Gastrocnemius medialis (tissue), 4 donors: ENCODE measurements around the gene OGT. TPM values are rescaled to one million over a fixed set of nuclear protein-coding genes. Genes with fewer than 3 reads are reported as not detected.
"Not testable (repeated sequence)": the region's sequence is repeated elsewhere in the genome, so short reads cannot be mapped to it uniquely, and the experiment has no call there.

Experiments used
- ATAC-seq, 2 donors: fragments of 150-250 bp; one replicate each; pipeline ENCODE4 v1.9.1; 2016
- DNase-seq, 2 donors: peaks; one replicate each; pipeline ENCODE4 v3.0.0-alpha.2; 2019
- H3K27ac ChIP-seq, 4 donors: fragments of 200-600 bp; sonication (generic); 1 replicate in 1 of 4; 2 replicates in 3 of 4; pipeline ENCODE4 v1.5.1; 2016 to 2018; ENCODE audit warnings: mild to moderate bottlenecking in 2 of 4, moderate library complexity in 1 of 4
- H3K27me3 ChIP-seq, 3 donors: fragments of 200-600 bp; sonication (generic) in 2 of 3; 1 replicate in 1 of 3; 2 replicates in 2 of 3; pipeline versions ENCODE4 v1.5.1 to v1.6.0; 2016 to 2019; ENCODE audit warnings: mild to moderate bottlenecking in 1 of 3, moderate library complexity in 1 of 3
- H3K36me3 ChIP-seq, 2 donors: fragments of 200-600 bp; sonication (generic) in 1 of 2; one replicate each; pipeline ENCODE4 v1.5.1; 2017 to 2018
- H3K4me1 ChIP-seq, 2 donors: fragments of 200-600 bp; sonication (generic) in 1 of 2; one replicate each; pipeline ENCODE4 v1.5.1; 2016 to 2017; ENCODE audit warnings: mild to moderate bottlenecking in 2 of 2
- H3K4me3 ChIP-seq, 4 donors: fragments of 200-600 bp; sonication (generic) in 3 of 4; 1 replicate in 1 of 4; 2 replicates in 3 of 4; pipeline ENCODE4 v1.5.1; 2016 to 2019; ENCODE audit warnings: mild to moderate bottlenecking in 2 of 4
- H3K9me3 ChIP-seq, 3 donors: fragments of 200-600 bp; sonication (generic) in 2 of 3; 1 replicate in 1 of 3; 2 replicates in 2 of 3; pipeline ENCODE4 v1.5.1; 2016 to 2019
- POLR2A ChIP-seq, 2 donors: fragments of 450-650 bp; IDR thresholded peaks; one replicate each; pipeline ENCODE4 v1.6.1; 2017; ENCODE audit warnings: antibody characterized with exemption in 2 of 2, mild to moderate bottlenecking in 2 of 2, moderate library complexity in 2 of 2
- in situ Hi-C, 4 donors: fragments of 200-750 bp; cut with MboI; loops; one replicate each; pipeline versions ENCODE4 v1.15.0 to v1.8.0; 2017; ENCODE audit warnings: low sequenced_read_pairs in 4 of 4
- intact Hi-C: fragments of 100-400 bp; cut with DNase I; formaldehyde crosslinking; loops from one replicate; pipeline ENCODE4 v1.15.1; 2023; ENCODE audit warnings: low total_unique reads
- total RNA-seq, 4 donors: library from RNA; depleted of rRNA; stranded (reverse); fragments of >200 nt; gene quantifications; one replicate each; pipeline versions ENCODE4 v1.1.0 to v1.2.3, GENCODE V29; 2016
- TF ChIP-seq, protein P1 (sequence below), 5 experiments: fragments of 450-650 bp in 3 of 5; fragments of 200-600 bp in 2 of 5; sonication (generic) in 2 of 5; IDR thresholded peaks in 4 of 5; conservative IDR thresholded peaks in 1 of 5; 1 replicate in 4 of 5; 2 replicates in 1 of 5; pipeline ENCODE4 v1.5.1; 2016 to 2019; ENCODE audit warnings: antibody characterized with exemption in 5 of 5, mild to moderate bottlenecking in 3 of 5, moderate library complexity in 3 of 5

OGT gene
- total RNA-seq, 4 donors from 2014 or later: 34.5 to 146 (median 62.1) TPM

DNA sequence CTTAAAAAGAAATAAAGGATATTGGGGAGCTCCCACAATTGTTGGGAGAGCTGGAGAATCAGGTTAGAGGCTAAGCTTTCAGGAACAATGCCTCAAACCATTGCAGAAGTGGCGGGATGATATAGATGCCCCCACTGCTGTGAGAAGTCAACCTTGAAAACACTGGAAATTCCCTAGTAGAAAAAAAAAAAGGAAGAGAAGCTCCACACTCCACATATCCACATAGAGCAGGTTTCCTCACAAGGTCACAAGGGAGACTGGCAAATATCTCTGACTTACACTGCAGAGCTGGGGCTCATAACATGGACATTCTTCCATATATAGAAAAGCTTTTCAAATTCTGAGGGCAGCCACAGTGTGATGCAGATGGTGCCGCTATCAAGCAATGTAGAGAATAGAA lies 22.7 kb upstream of the OGT start:
- Histone ChIP-seq H3K36me3 (no peaks in the 10 kb centered on the region), H3K4me3 (no peak overlapping the region), H3K27ac (no peak overlapping the region), H3K27me3 (no peaks in the 10 kb centered on the region), H3K9me3 (no peaks in the 10 kb centered on the region), H3K4me1 (peaks cover 4 to 10% of the 10 kb centered on the region in 2 donors)
- DNase-seq (no peak), ATAC-seq (no peak)
- intact Hi-C loops (no loop called here), in situ Hi-C loops (no loop called here)
- no peak for TF ChIP-seq POLR2A (IDR thresholded peaks at IDR 0.05)
- TF ChIP-seq, protein P1, sequence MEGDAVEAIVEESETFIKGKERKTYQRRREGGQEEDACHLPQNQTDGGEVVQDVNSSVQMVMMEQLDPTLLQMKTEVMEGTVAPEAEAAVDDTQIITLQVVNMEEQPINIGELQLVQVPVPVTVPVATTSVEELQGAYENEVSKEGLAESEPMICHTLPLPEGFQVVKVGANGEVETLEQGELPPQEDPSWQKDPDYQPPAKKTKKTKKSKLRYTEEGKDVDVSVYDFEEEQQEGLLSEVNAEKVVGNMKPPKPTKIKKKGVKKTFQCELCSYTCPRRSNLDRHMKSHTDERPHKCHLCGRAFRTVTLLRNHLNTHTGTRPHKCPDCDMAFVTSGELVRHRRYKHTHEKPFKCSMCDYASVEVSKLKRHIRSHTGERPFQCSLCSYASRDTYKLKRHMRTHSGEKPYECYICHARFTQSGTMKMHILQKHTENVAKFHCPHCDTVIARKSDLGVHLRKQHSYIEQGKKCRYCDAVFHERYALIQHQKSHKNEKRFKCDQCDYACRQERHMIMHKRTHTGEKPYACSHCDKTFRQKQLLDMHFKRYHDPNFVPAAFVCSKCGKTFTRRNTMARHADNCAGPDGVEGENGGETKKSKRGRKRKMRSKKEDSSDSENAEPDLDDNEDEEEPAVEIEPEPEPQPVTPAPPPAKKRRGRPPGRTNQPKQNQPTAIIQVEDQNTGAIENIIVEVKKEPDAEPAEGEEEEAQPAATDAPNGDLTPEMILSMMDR (IDR thresholded peaks at IDR 0.05 in 4 of 5, conservative IDR thresholded peaks at IDR 0.05 in 1 of 5): no peak

DNA sequence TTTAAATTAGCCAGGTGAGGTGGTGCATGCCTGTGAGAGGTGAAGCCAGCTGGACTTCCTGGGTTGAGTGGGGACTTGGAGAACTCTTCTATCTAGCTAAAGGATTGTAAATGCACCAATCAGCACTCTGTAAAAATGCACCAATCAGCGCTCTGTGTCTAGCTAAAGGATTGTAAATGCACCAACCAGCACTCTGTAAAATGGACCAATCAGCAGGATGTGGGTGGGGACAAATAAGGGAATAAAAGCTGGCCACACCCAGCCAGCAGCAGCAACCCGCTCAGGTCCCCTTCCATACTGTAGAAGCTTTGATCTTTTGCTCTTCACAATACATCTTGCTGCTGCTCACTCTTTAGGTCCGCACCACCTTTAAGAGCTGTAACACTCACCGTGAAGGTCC lies 19.2 kb upstream of the OGT start:
- H3K4me3 ChIP-seq, intact Hi-C loops, H3K9me3 ChIP-seq, in situ Hi-C loops, H3K27me3 ChIP-seq, ATAC-seq, H3K4me1 ChIP-seq, H3K36me3 ChIP-seq, DNase-seq: not testable (repeated sequence)
- H3K27ac ChIP-seq: peak overlapping the region in 3 of 4 donors; percentile 85 to 89 (median 87)

DNA sequence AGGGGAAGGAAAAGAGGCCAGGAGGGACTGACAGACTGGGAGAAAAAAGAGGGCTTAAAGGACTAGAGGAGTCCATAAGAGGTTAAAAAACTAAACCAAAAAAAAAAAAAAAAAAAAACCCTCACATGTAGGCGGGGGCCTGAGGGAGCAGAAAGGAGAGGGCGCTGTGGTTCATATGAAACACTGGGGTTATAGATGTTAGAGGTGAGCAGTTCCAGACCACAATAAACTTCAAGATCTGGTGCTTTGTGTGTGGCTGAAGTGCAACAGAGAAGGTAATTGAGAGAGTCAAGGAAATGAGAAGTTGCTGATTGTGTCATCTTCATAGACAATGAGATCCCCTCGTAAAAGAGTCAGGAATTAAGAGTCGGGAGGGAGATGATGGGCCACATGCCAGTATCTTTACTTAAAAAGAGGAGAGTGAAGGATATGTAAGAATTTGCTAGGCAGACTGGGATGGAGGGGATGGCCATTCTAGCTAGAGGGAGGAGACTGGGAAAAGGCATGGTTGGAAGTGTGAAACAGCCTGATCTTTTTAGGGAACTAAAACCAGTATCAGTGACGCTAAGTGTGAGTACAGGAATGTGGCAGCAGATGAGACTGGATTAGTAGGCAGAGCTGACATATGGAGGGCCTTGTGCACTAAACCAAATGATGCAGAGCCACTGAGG lies 18.4 kb upstream of the OGT start:
- intact Hi-C loops (loop anchor here (1.0 kb wide), 1 partner anchor 18 kb away; no protein-coding TSS in a partner anchor), in situ Hi-C loops (no loop called here)
- no peaks in the 10 kb centered on the region for H3K27me3 ChIP-seq
- H3K4me3 ChIP-seq: no peak overlapping the region
- ATAC-seq (peak; percentile 53 to 68), DNase-seq (no peak)
- no peaks in the 10 kb centered on the region for H3K36me3 ChIP-seq
- H3K9me3 ChIP-seq: peaks cover 0 to 3% (median 0%) of the 10 kb centered on the region in 3 donors
- no peak for TF ChIP-seq POLR2A (IDR thresholded peaks at IDR 0.05)
- TF ChIP-seq, protein P1 (IDR thresholded peaks at IDR 0.05 in 4 of 5, conservative IDR thresholded peaks at IDR 0.05 in 1 of 5): no peak
- peaks cover 4 to 10% of the 10 kb centered on the region in 2 donors for H3K4me1 ChIP-seq
- H3K27ac ChIP-seq: peak overlapping the region; percentile 74 to 89 (median 86)

DNA sequence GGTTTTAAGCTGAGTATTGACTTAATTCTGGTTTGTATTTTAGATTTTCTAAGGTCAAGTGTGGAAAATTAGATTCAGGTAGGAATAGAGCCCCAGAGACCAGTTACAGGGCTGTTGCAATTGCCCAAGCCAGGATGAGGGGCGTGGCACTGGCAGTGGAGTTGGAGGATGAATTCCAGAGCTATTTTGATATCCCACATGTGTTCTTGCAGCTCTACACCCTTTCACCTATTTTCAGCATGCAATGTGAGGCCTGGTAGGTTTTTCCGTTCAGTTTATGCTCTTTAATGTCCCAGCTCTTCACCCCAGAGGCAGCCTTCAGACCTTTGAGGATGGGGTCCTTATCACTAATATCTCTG lies 17.9 kb upstream of the OGT start:
- Histone ChIP-seq H3K27me3 (no peaks in the 10 kb centered on the region), H3K36me3 (no peaks in the 10 kb centered on the region), H3K4me3 (no peak overlapping the region), H3K27ac (peak overlapping the region; percentile 74 to 89 (median 86)), H3K4me1 (peaks cover 4 to 10% of the 10 kb centered on the region in 2 donors), H3K9me3 (peaks cover 0 to 3% (median 0%) of the 10 kb centered on the region in 3 donors)
- TF ChIP-seq, protein P1 (IDR thresholded peaks at IDR 0.05 in 4 of 5, conservative IDR thresholded peaks at IDR 0.05 in 1 of 5): no peak
- TF ChIP-seq POLR2A (IDR thresholded peaks at IDR 0.05): no peak
- intact Hi-C loops (loop anchor here (1.0 kb wide), 1 partner anchor 17 kb away; no protein-coding TSS in a partner anchor), in situ Hi-C loops (no loop called here)
- DNase-seq (peak; percentile 43 to 78), ATAC-seq (peak; percentile 93 to 100)

DNA sequence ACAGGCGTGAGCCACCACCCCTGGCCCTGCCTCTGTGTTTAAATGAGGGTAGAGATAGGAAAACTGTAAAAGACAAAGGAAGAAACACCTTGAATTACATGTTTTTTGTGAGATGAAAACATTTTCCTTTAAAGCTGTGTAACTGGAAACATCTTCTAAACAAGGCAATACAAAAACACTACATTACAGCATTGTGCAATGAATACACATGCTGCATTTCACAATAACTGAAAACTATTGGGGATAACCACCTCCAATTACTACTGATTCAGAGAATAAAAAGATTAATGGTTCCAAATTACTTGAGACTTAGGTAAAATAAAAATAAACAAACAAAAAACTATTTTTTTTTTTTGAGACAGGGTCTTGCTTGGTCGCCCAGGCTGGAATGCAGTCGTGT lies 7.6 kb upstream of the OGT start:
- Histone ChIP-seq H3K9me3 (no peaks in the 10 kb centered on the region), H3K36me3 (no peaks in the 10 kb centered on the region), H3K4me1 (no peaks in the 10 kb centered on the region), H3K27me3 (no peaks in the 10 kb centered on the region), H3K27ac (no peak overlapping the region), H3K4me3 (no peak overlapping the region)
- no peak for DNase-seq
- in situ Hi-C loops: no loop called here
- no peak for ATAC-seq
- intact Hi-C loops: no loop called here
- TF ChIP-seq, protein P1 (IDR thresholded peaks at IDR 0.05 in 4 of 5, conservative IDR thresholded peaks at IDR 0.05 in 1 of 5): no peak
- no peak for TF ChIP-seq POLR2A (IDR thresholded peaks at IDR 0.05)
